ENCODE data around the gene ENTPD5.
"Not testable (repeated sequence)": the region's sequence is repeated elsewhere in the genome, so short reads cannot be mapped to it uniquely, and the experiment has no call there.

Gene ENTPD5

GRCh38 chr14:74005664-74006063 is 13.4 kb downstream of the ENTPD5 start:
- not testable (repeated sequence) for DNase-seq (ENCODE audit: low spot score)

GRCh38 chr14:73998726-73999125 is 20.4 kb downstream of the ENTPD5 start:
- no peak for DNase-seq (ENCODE audit: low spot score)

- DNase-seq (ENCODE audit: low spot score), result no peak
These were observed 21.1 kb downstream of the ENTPD5 start for GRCh38 chr14:73997944-73998447.

GRCh38 chr14:73997108-73997943 is 21.8 kb downstream of the ENTPD5 start:
- DNase-seq (ENCODE audit: low spot score), result no peak

GRCh38 chr14:73996731-73997107 is 22.4 kb downstream of the ENTPD5 start:
- no peak for DNase-seq (ENCODE audit: low spot score)

GRCh38 chr14:73995977-73996378 is 23.1 kb downstream of the ENTPD5 start:
- no peak for DNase-seq (ENCODE audit: low spot score)

- DNase-seq (ENCODE audit: low spot score), result not testable (repeated sequence)
These were observed 24.2 kb downstream of the ENTPD5 start for GRCh38 chr14:73994926-73995325.

- no peak for DNase-seq (ENCODE audit: low spot score)
These were observed 28.0 kb downstream of the ENTPD5 start for GRCh38 chr14:73991092-73991491.

- DNase-seq (ENCODE audit: low spot score), result not testable (repeated sequence)
These were observed 30.4 kb downstream of the ENTPD5 start for GRCh38 chr14:73988656-73989055.

GRCh38 chr14:73988065-73988464 is 31.0 kb downstream of the ENTPD5 start:
- DNase-seq (ENCODE audit: low spot score), result no peak

- DNase-seq (ENCODE audit: low spot score), result no peak
These were observed 41.2 kb downstream of the ENTPD5 start for GRCh38 chr14:73977896-73978295.

- no peak for DNase-seq (ENCODE audit: low spot score)
These were observed 43.0 kb downstream of the ENTPD5 start for GRCh38 chr14:73976125-73976524.

- DNase-seq (ENCODE audit: low spot score), result no peak
These were observed 45.6 kb downstream of the ENTPD5 start for GRCh38 chr14:73973497-73973896.

- DNase-seq (ENCODE audit: low spot score), result no peak
These were observed 50.2 kb downstream of the ENTPD5 start for GRCh38 chr14:73968885-73969284.

- no peak for DNase-seq (ENCODE audit: low spot score)
These were observed 53.9 kb downstream of the ENTPD5 start for GRCh38 chr14:73965216-73965615.

GRCh38 chr14:73961192-73961591 is 57.9 kb downstream of the ENTPD5 start:
- no peak for DNase-seq (ENCODE audit: low spot score)

GRCh38 chr14:73958591-73958990 is 60.5 kb downstream of the ENTPD5 start:
- DNase-seq (ENCODE audit: low spot score), result no peak

GRCh38 chr14:73955674-73956073 is 63.4 kb downstream of the ENTPD5 start:
- no peak for DNase-seq (ENCODE audit: low spot score)

- DNase-seq (ENCODE audit: low spot score), result no peak
These were observed 65.4 kb downstream of the ENTPD5 start for GRCh38 chr14:73953731-73954130.

- DNase-seq (ENCODE audit: low spot score), result peak; percentile 95
These were observed 69.0 kb downstream of the ENTPD5 start, which contains the start of the genes COQ6 and FAM161B for GRCh38 chr14:73949752-73950734. COQ6 (plus strand) TSS chr14:73950302; CDS start chr14:73950333, 31 bp downstream. FAM161B (minus strand) TSS chr14:73950094; CDS start chr14:73950026, 68 bp downstream.

- DNase-seq (ENCODE audit: low spot score), result no peak
These were observed 73.9 kb downstream of the ENTPD5 start for GRCh38 chr14:73945159-73945670.

All from AG08395 (cell line).